Stimulated activated memory B cell treated with anti-CD40 and anti-IgM and Interleukin-4, amounts not matched to agents 10 μg/mL and 1 μg/mL and 100 μg/mL, for 72 hours (primary cell): ENCODE results near the gene FAS.

Experiments used
- ATAC-seq: fragments of 150-1000 bp; cut with Tn5 transposase; 2 replicates; pipeline ENCODE4 v1.10.0; 2021
- H3K27ac Mint-ChIP-seq: one replicate; pipeline ENCODE4 v1.8.0; 2022; ENCODE audit warnings: mild to moderate bottlenecking, mixed read lengths
- H3K27me3 Mint-ChIP-seq: one replicate; pipeline ENCODE4 v1.8.0; 2022; ENCODE audit warnings: mixed read lengths
- H3K36me3 Mint-ChIP-seq: one replicate; pipeline ENCODE4 v1.8.0; 2022; ENCODE audit warnings: mixed read lengths
- H3K4me1 Mint-ChIP-seq: one replicate; pipeline ENCODE4 v1.8.0; 2022; ENCODE audit warnings: mixed read lengths
- H3K4me3 Mint-ChIP-seq: one replicate; pipeline ENCODE4 v1.8.0; 2022; ENCODE audit warnings: mild to moderate bottlenecking, moderate library complexity, mixed read lengths
- H3K9me3 Mint-ChIP-seq: one replicate; pipeline ENCODE4 v1.8.0; 2022; ENCODE audit warnings: mixed read lengths

Gene FAS

GRCh38 chr10:88990384-88991160 is at the start of gene FAS:
Gene FAS (plus strand): TSS chr10:88990798. CDS start chr10:88990877, 79 bp downstream.
- peaks cover 6% of the 10 kb centered on the region for H3K9me3 Mint-ChIP-seq
- peak within 1 kb of the TSS; percentile 97 for H3K27ac Mint-ChIP-seq
- peaks cover 44% of the 10 kb centered on the region for H3K4me1 Mint-ChIP-seq
- peaks cover 6% of the 10 kb centered on the region for H3K36me3 Mint-ChIP-seq
- H3K27me3 Mint-ChIP-seq: no peaks in the 10 kb centered on the region
- ATAC-seq: peak; percentile 93
- peak within 1 kb of the TSS; percentile 96 for H3K4me3 Mint-ChIP-seq

- Mint-ChIP-seq H3K27me3 (no peaks in the 10 kb centered on the region), H3K36me3 (peaks cover 38% of the 10 kb centered on the region), H3K9me3 (no peaks in the 10 kb centered on the region), H3K4me1 (peaks cover 26% of the 10 kb centered on the region), H3K4me3 (no peak overlapping the region), H3K27ac (no peak overlapping the region)
- no peak for ATAC-seq
These were observed 49.6 kb upstream of the FAS start for GRCh38 chr10:88941026-88941425.

- Mint-ChIP-seq H3K9me3 (no peaks in the 10 kb centered on the region), H3K27ac (no peak overlapping the region), H3K27me3 (no peaks in the 10 kb centered on the region), H3K4me1 (peaks cover 21% of the 10 kb centered on the region), H3K36me3 (peaks cover 28% of the 10 kb centered on the region), H3K4me3 (no peak overlapping the region)
- no peak for ATAC-seq
These were observed 46.8 kb upstream of the FAS start for GRCh38 chr10:88943778-88944177.

- Mint-ChIP-seq H3K27me3 (no peaks in the 10 kb centered on the region), H3K9me3 (no peaks in the 10 kb centered on the region), H3K36me3 (peaks cover 20% of the 10 kb centered on the region), H3K4me3 (no peak overlapping the region), H3K4me1 (peaks cover 21% of the 10 kb centered on the region), H3K27ac (peak overlapping the region; percentile 9)
- peak; percentile 75 for ATAC-seq
These were observed 45.8 kb upstream of the FAS start for GRCh38 chr10:88944813-88945212.

GRCh38 chr10:88946200-88946599 is 44.4 kb upstream of the FAS start:
- H3K9me3 Mint-ChIP-seq: no peaks in the 10 kb centered on the region
- no peak for ATAC-seq
- no peak overlapping the region for H3K27ac Mint-ChIP-seq
- H3K4me1 Mint-ChIP-seq: peaks cover 21% of the 10 kb centered on the region
- no peaks in the 10 kb centered on the region for H3K27me3 Mint-ChIP-seq
- peaks cover 19% of the 10 kb centered on the region for H3K36me3 Mint-ChIP-seq
- H3K4me3 Mint-ChIP-seq: no peak overlapping the region

- Mint-ChIP-seq H3K36me3 (peaks cover 20% of the 10 kb centered on the region), H3K4me3 (no peak overlapping the region), H3K4me1 (peaks cover 21% of the 10 kb centered on the region), H3K27ac (no peak overlapping the region), H3K27me3 (no peaks in the 10 kb centered on the region), H3K9me3 (no peaks in the 10 kb centered on the region)
- ATAC-seq: no peak
These were observed 43.5 kb upstream of the FAS start for GRCh38 chr10:88946965-88947590.

- H3K36me3 Mint-ChIP-seq: peaks cover 33% of the 10 kb centered on the region
- no peak for ATAC-seq
- no peak overlapping the region for H3K27ac Mint-ChIP-seq
- no peaks in the 10 kb centered on the region for H3K27me3 Mint-ChIP-seq
- H3K4me3 Mint-ChIP-seq: no peak overlapping the region
- H3K4me1 Mint-ChIP-seq: peaks cover 14% of the 10 kb centered on the region
- peaks cover 2% of the 10 kb centered on the region for H3K9me3 Mint-ChIP-seq
These were observed 41.5 kb upstream of the FAS start for GRCh38 chr10:88949051-88949450.

- no peak for ATAC-seq
- H3K36me3 Mint-ChIP-seq: peaks cover 33% of the 10 kb centered on the region
- H3K9me3 Mint-ChIP-seq: peaks cover 2% of the 10 kb centered on the region
- H3K27ac Mint-ChIP-seq: no peak overlapping the region
- H3K27me3 Mint-ChIP-seq: no peaks in the 10 kb centered on the region
- H3K4me3 Mint-ChIP-seq: no peak overlapping the region
- peaks cover 3% of the 10 kb centered on the region for H3K4me1 Mint-ChIP-seq
These were observed 40.4 kb upstream of the FAS start for GRCh38 chr10:88949912-88950837.

- no peak for ATAC-seq
- H3K27me3 Mint-ChIP-seq: no peaks in the 10 kb centered on the region
- peaks cover 32% of the 10 kb centered on the region for H3K36me3 Mint-ChIP-seq
- no peak within 1 kb of the TSS for H3K27ac Mint-ChIP-seq
- no peaks in the 10 kb centered on the region for H3K4me1 Mint-ChIP-seq
- no peak within 1 kb of the TSS for H3K4me3 Mint-ChIP-seq
- H3K9me3 Mint-ChIP-seq: peaks cover 2% of the 10 kb centered on the region
These were observed 37.9 kb upstream of the FAS start, which contains the start of gene ACTA2 for GRCh38 chr10:88952647-88953111. Gene ACTA2 (minus strand): TSS chr10:88952773. CDS start chr10:88948930, 3,843 bp downstream.

GRCh38 chr10:88953662-88954061 is 36.9 kb upstream of the FAS start:
- H3K27ac Mint-ChIP-seq: no peak overlapping the region
- H3K27me3 Mint-ChIP-seq: no peaks in the 10 kb centered on the region
- H3K36me3 Mint-ChIP-seq: peaks cover 32% of the 10 kb centered on the region
- H3K4me3 Mint-ChIP-seq: no peak overlapping the region
- H3K4me1 Mint-ChIP-seq: no peaks in the 10 kb centered on the region
- ATAC-seq: no peak
- peaks cover 2% of the 10 kb centered on the region for H3K9me3 Mint-ChIP-seq

- H3K4me1 Mint-ChIP-seq: no peaks in the 10 kb centered on the region
- peaks cover 2% of the 10 kb centered on the region for H3K9me3 Mint-ChIP-seq
- peaks cover 32% of the 10 kb centered on the region for H3K36me3 Mint-ChIP-seq
- H3K4me3 Mint-ChIP-seq: no peak overlapping the region
- H3K27ac Mint-ChIP-seq: no peak overlapping the region
- H3K27me3 Mint-ChIP-seq: no peaks in the 10 kb centered on the region
- ATAC-seq: no peak
These were observed 36.0 kb upstream of the FAS start for GRCh38 chr10:88954458-88955083.

GRCh38 chr10:88957381-88957780 is 33.2 kb upstream of the FAS start:
- no peak for ATAC-seq
- Mint-ChIP-seq H3K9me3 (peaks cover 2% of the 10 kb centered on the region), H3K27me3 (no peaks in the 10 kb centered on the region), H3K4me3 (no peak overlapping the region), H3K27ac (no peak overlapping the region), H3K36me3 (peaks cover 17% of the 10 kb centered on the region), H3K4me1 (no peaks in the 10 kb centered on the region)

GRCh38 chr10:88958721-88959120 is 31.9 kb upstream of the FAS start:
- Mint-ChIP-seq H3K4me1 (no peaks in the 10 kb centered on the region), H3K27ac (no peak overlapping the region), H3K36me3 (peaks cover 16% of the 10 kb centered on the region), H3K4me3 (no peak overlapping the region), H3K9me3 (peaks cover 1% of the 10 kb centered on the region), H3K27me3 (no peaks in the 10 kb centered on the region)
- no peak for ATAC-seq

- Mint-ChIP-seq H3K9me3 (no peaks in the 10 kb centered on the region), H3K36me3 (peaks cover 19% of the 10 kb centered on the region), H3K4me1 (no peaks in the 10 kb centered on the region), H3K4me3 (no peak overlapping the region), H3K27ac (no peak overlapping the region), H3K27me3 (no peaks in the 10 kb centered on the region)
- no peak for ATAC-seq
These were observed 29.8 kb upstream of the FAS start for GRCh38 chr10:88960802-88961201.

- H3K4me3 Mint-ChIP-seq: no peak overlapping the region
- no peaks in the 10 kb centered on the region for H3K27me3 Mint-ChIP-seq
- no peak for ATAC-seq
- H3K36me3 Mint-ChIP-seq: peaks cover 17% of the 10 kb centered on the region
- no peak overlapping the region for H3K27ac Mint-ChIP-seq
- H3K4me1 Mint-ChIP-seq: no peaks in the 10 kb centered on the region
- H3K9me3 Mint-ChIP-seq: no peaks in the 10 kb centered on the region
These were observed 29.3 kb upstream of the FAS start for GRCh38 chr10:88961266-88961665.
